H9 (cell line): Measurements from ENCODE around the gene ADGRL3. TPM values are rescaled to one million over a fixed set of nuclear protein-coding genes. Genes with fewer than 3 reads are reported as not detected.

ENCODE experiments used
- DNase-seq: peaks from one replicate; pipeline ENCODE4 v3.0.0-alpha.2; 2017
- H2AFZ ChIP-seq: one replicate; pipeline ENCODE4 v1.6.1; 2013; ENCODE audit warnings: mild to moderate bottlenecking, low read length, control low read depth, moderate library complexity
- H2AK5ac ChIP-seq: 2 replicates; pipeline ENCODE4 v1.6.1; 2013; ENCODE audit warnings: low read length, control low read depth, mixed read lengths; ENCODE audit not compliant: insufficient read length
- H2BK120ac ChIP-seq: one replicate; pipeline ENCODE4 v1.6.1; 2013; ENCODE audit warnings: low read depth, mild to moderate bottlenecking, low read length, control low read depth, inconsistent platforms; ENCODE audit not compliant: poor library complexity, severe bottlenecking
- H2BK12ac ChIP-seq: 2 replicates; pipeline ENCODE4 v1.6.1; 2013; ENCODE audit warnings: low read length, control low read depth, mixed read lengths, low read depth; ENCODE audit not compliant: insufficient read length
- H2BK15ac ChIP-seq: 2 replicates; pipeline ENCODE4 v1.6.1; 2013; ENCODE audit warnings: low read depth, low read length, control low read depth
- H2BK20ac ChIP-seq: one replicate; pipeline ENCODE4 v1.6.1; 2013; ENCODE audit warnings: low read depth, mild to moderate bottlenecking, low read length, control low read depth, inconsistent platforms; ENCODE audit not compliant: poor library complexity, severe bottlenecking
- H2BK5ac ChIP-seq: 2 replicates; pipeline ENCODE4 v1.6.1; 2013; ENCODE audit warnings: low read length, control low read depth, mixed read lengths; ENCODE audit not compliant: insufficient read length
- H3K14ac ChIP-seq: 2 replicates; pipeline ENCODE4 v1.6.1; 2013; ENCODE audit warnings: low read length, control low read depth; ENCODE audit not compliant: insufficient read depth
- H3K18ac ChIP-seq: 2 replicates; pipeline ENCODE4 v1.6.1; 2013; ENCODE audit warnings: low read depth, mild to moderate bottlenecking, mixed read lengths, low read length, control low read depth; ENCODE audit not compliant: insufficient read length
- H3K23ac ChIP-seq: 2 replicates; pipeline ENCODE4 v1.6.1; 2013; ENCODE audit warnings: low read length, control low read depth, mixed read lengths, low read depth; ENCODE audit not compliant: insufficient read length
- H3K23me2 ChIP-seq: 2 replicates; pipeline ENCODE4 v1.6.1; 2013; ENCODE audit warnings: low read depth, mild to moderate bottlenecking, mixed read lengths, low read length, control low read depth; ENCODE audit not compliant: insufficient read length, poor library complexity, severe bottlenecking
- H3K27ac ChIP-seq: 2 replicates; pipeline ENCODE4 v1.5.1; 2013; ENCODE audit warnings: low read length, control low read depth, mixed read lengths, low read depth; ENCODE audit not compliant: insufficient read length
- H3K27me3 ChIP-seq: 2 replicates; pipeline ENCODE4 v1.6.1; 2013; ENCODE audit warnings: low read length, control low read depth, inconsistent platforms; ENCODE audit not compliant: insufficient read depth
- H3K4ac ChIP-seq: 2 replicates; pipeline ENCODE4 v1.6.1; 2013; ENCODE audit warnings: low read depth, mild to moderate bottlenecking, control low read depth, inconsistent platforms, low read length, moderate library complexity
- H3K4me1 ChIP-seq: 2 replicates; pipeline ENCODE4 v1.6.1; 2013; ENCODE audit warnings: low read length, control low read depth, inconsistent platforms; ENCODE audit not compliant: insufficient read depth
- H3K4me2 ChIP-seq: 2 replicates; pipeline ENCODE4 v1.6.1; 2013; ENCODE audit warnings: low read length, control low read depth, mixed read lengths; ENCODE audit not compliant: insufficient read length, insufficient read depth
- H3K56ac ChIP-seq: 2 replicates; pipeline ENCODE4 v1.6.1; 2013; ENCODE audit warnings: low read depth, mild to moderate bottlenecking, mixed read lengths, low read length, control low read depth; ENCODE audit not compliant: insufficient read length
- H3K79me1 ChIP-seq: 2 replicates; pipeline ENCODE4 v1.6.1; 2013; ENCODE audit warnings: low read depth, mild to moderate bottlenecking, moderate library complexity, low read length, control low read depth, inconsistent platforms; ENCODE audit not compliant: insufficient read depth, poor library complexity, severe bottlenecking
- H3K79me2 ChIP-seq: 2 replicates; pipeline ENCODE4 v1.6.1; 2013; ENCODE audit warnings: low read length, control low read depth, inconsistent platforms; ENCODE audit not compliant: insufficient read depth
- H3K9ac ChIP-seq: 2 replicates; pipeline ENCODE4 v1.6.1; 2013; ENCODE audit warnings: low read length, control low read depth, mixed read lengths; ENCODE audit not compliant: insufficient read length; ENCODE audit errors: extremely low read depth
- H3K9me3 ChIP-seq: one replicate; pipeline ENCODE4 v1.6.1; 2013; ENCODE audit warnings: low read depth, low read length, inconsistent platforms; ENCODE audit not compliant: control insufficient read depth
- H3T11ph ChIP-seq: one replicate; pipeline ENCODE4 v1.6.1; 2013; ENCODE audit warnings: mild to moderate bottlenecking, low read length, control low read depth, inconsistent platforms
- H4K20me1 ChIP-seq: one replicate; pipeline ENCODE4 v1.6.1; 2013; ENCODE audit not compliant: control insufficient read depth, insufficient read length, insufficient read depth
- H4K5ac ChIP-seq: 2 replicates; pipeline ENCODE4 v1.6.1; 2013; ENCODE audit warnings: low read depth, mild to moderate bottlenecking, mixed read lengths, low read length, control low read depth; ENCODE audit not compliant: insufficient read length
- H4K8ac ChIP-seq: replicated peaks from 2 replicates; pipeline ENCODE4 v1.6.1; 2013; ENCODE audit warnings: low read length, control low read depth, mixed read lengths, low read depth; ENCODE audit not compliant: insufficient read length
- H4K91ac ChIP-seq: 2 replicates; pipeline ENCODE4 v1.6.1; 2013; ENCODE audit warnings: low read depth, mild to moderate bottlenecking, moderate library complexity, mixed read lengths, low read length, control low read depth; ENCODE audit not compliant: insufficient read length
- H3K27ac Mint-ChIP-seq, 3 experiments: 2 replicates in 2 of 3; 3 replicates in 1 of 3; pipeline ENCODE4 v1.8.0; 2020 to 2021; ENCODE audit warnings: mixed read lengths in 3 of 3, mild to moderate bottlenecking in 1 of 3, moderate library complexity in 1 of 3
- H3K27me3 Mint-ChIP-seq: 2 replicates; pipeline ENCODE4 v1.8.0; 2021; ENCODE audit warnings: low read depth, mild to moderate bottlenecking, moderate library complexity, mixed read lengths
- H3K36me3 Mint-ChIP-seq, 3 experiments: 2 replicates in 2 of 3; 3 replicates in 1 of 3; pipeline ENCODE4 v1.8.0; 2020 to 2021; ENCODE audit warnings: low read depth in 3 of 3, mixed read lengths in 3 of 3; ENCODE audit not compliant: insufficient read depth in 1 of 3
- H3K4me1 Mint-ChIP-seq, 2 experiments: 2 replicates each; pipeline ENCODE4 v1.8.0; 2020; ENCODE audit warnings: mixed read lengths in 2 of 2
- H3K4me3 Mint-ChIP-seq, 2 experiments: 2 replicates in 1 of 2; 3 replicates in 1 of 2; pipeline ENCODE4 v1.8.0; 2020 to 2021; ENCODE audit warnings: mild to moderate bottlenecking in 2 of 2, mixed read lengths in 2 of 2, moderate library complexity in 1 of 2
- H3K9me3 Mint-ChIP-seq, 2 experiments: 2 replicates in 1 of 2; 3 replicates in 1 of 2; pipeline ENCODE4 v1.8.0; 2020; ENCODE audit warnings: mild to moderate bottlenecking in 2 of 2, mixed read lengths in 2 of 2, moderate library complexity in 1 of 2
- CTCF ChIP-seq: fragments of 200-600 bp; sonication (generic); conservative IDR thresholded peaks from 3 replicates; pipeline ENCODE4 v1.8.0; 2021; ENCODE audit warnings: antibody characterized with exemption, mild to moderate bottlenecking
- WGBS: extraction: QIAGEN DNeasy Blood & Tissue Kit; methylation state at CpG from one replicate; pipeline ENCODE4 v1.1.7; 2013; ENCODE audit warnings: missing lambda C conversion rate, low lambda C conversion rate, mixed read lengths; ENCODE audit not compliant: insufficient read length; ENCODE audit errors: extremely low coverage; 5-methylcytosine and 5-hydroxymethylcytosine counted together
- total RNA-seq: library from RNA; stranded (reverse); gene quantifications from 2 replicates; pipeline ENCODE4 v1.2.1, GENCODE V29; 2021

ADGRL3 gene
- total RNA-seq, 1 experiment from 2014 or later, result 5.9 TPM

DNA sequence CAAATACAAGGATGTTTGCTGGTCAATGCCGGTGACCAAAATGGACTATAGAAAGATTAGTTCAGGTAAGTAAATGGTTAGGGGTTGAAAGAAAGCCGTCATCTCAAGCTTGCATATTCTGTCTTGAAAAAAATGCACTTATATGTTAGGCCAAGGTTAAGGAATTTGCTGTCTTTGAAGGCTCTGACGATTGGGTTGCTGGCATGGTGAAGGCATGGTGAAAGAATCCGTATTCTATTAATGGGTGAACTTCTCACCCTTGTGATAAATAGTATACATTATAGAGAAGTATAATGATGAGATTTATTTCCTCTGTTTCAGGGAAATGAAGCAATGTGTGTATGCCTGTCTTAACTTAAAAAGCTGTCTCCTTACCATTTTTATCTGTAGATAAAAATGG is 132.6 kb downstream of the ADGRL3 start:
- Histone ChIP-seq H2BK5ac (no peak overlapping the region), H2BK20ac (no peak overlapping the region), H3K79me1 (no peaks in the 10 kb centered on the region), H2BK12ac (no peak overlapping the region), H2BK15ac (no peak overlapping the region), H3K23ac (no peak overlapping the region), H4K20me1 (no peaks in the 10 kb centered on the region), H3K4ac (no peak overlapping the region), H3K56ac (no peak overlapping the region), H2BK120ac (no peak overlapping the region), H4K5ac (no peak overlapping the region), H3K27me3 (no peaks in the 10 kb centered on the region), H3K79me2 (no peaks in the 10 kb centered on the region; the same call in 1 of the 2 replicates), H4K8ac (no peak overlapping the region), H2AK5ac (no peak overlapping the region), H2AFZ (no peak overlapping the region), H3K27ac (no peak overlapping the region), H3K9ac (no peak overlapping the region), H3K4me2 (no peak overlapping the region), H4K91ac (no peak overlapping the region), H3T11ph (no peak overlapping the region), H3K14ac (no peak overlapping the region), H3K4me1 (peaks cover 14% of the 10 kb centered on the region), H3K18ac (no peak overlapping the region), H3K9me3 (no peaks in the 10 kb centered on the region), H3K23me2 (no peaks in the 10 kb centered on the region)
- no peaks in the 10 kb centered on the region for H3K27me3 Mint-ChIP-seq
- H3K36me3 Mint-ChIP-seq, result peaks cover 4 to 11% (median 11%) of the 10 kb centered on the region in 3 experiments
- DNase-seq, result no peak
- TF ChIP-seq CTCF, result no peak
- no CpG with 5 or more reads among the region's 4 CpGs for WGBS
- H3K4me1 Mint-ChIP-seq, result peaks cover 21 to 32% of the 10 kb centered on the region in 2 experiments
- no peak overlapping the region for H3K27ac Mint-ChIP-seq
- H3K9me3 Mint-ChIP-seq, result peaks cover 0 to 7% of the 10 kb centered on the region in 2 experiments; a peak in 4 of 5 replicates
- H3K4me3 Mint-ChIP-seq, result no peak overlapping the region
